Measurements from ENCODE around the gene GMEB2.

GMEB2 gene

DNA sequence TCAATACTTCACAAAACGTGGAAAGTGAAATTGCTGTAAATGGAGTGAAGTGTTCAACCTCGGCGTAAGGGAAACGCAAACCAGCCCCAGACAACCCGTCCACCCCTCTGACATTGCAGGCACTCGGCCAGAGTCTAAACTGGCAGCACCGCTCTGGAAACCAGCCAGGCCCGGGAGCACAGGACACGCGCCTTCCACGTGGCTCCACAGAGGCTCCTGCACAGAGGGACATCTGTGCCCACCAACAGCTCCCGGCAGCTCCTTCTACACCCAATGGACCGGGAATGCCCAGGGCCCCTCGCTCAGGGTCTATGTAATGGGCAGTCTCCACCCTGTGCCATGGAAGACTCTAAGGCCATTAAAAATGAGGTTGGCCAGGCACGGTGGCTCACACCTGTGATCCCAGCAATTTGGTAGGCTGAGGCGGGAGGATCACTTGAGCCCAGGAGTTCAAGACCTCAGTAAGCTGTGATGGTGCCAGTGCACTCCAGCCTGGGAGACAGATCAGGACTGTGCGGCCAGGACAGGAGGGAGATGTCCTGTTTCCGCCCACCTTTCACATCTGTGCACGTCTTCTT, 49.5 kb downstream of the GMEB2 start:
- no peak for DNase-seq (ENCODE audit: extremely low spot score)
- CTCF ChIA-PET: interaction anchor here (2.5 kb wide), 1 partner anchor 40 kb away, joined by 7 read pairs; the partner anchor contains the start of gene PTK6
- POLR2A ChIA-PET: no interaction called here
- TF ChIP-seq, protein P1, sequence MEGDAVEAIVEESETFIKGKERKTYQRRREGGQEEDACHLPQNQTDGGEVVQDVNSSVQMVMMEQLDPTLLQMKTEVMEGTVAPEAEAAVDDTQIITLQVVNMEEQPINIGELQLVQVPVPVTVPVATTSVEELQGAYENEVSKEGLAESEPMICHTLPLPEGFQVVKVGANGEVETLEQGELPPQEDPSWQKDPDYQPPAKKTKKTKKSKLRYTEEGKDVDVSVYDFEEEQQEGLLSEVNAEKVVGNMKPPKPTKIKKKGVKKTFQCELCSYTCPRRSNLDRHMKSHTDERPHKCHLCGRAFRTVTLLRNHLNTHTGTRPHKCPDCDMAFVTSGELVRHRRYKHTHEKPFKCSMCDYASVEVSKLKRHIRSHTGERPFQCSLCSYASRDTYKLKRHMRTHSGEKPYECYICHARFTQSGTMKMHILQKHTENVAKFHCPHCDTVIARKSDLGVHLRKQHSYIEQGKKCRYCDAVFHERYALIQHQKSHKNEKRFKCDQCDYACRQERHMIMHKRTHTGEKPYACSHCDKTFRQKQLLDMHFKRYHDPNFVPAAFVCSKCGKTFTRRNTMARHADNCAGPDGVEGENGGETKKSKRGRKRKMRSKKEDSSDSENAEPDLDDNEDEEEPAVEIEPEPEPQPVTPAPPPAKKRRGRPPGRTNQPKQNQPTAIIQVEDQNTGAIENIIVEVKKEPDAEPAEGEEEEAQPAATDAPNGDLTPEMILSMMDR (IDR thresholded peaks at IDR 0.05; ENCODE audit: control extremely low read depth, extremely low read depth, low read depth, missing control alignments): no peak

DNA sequence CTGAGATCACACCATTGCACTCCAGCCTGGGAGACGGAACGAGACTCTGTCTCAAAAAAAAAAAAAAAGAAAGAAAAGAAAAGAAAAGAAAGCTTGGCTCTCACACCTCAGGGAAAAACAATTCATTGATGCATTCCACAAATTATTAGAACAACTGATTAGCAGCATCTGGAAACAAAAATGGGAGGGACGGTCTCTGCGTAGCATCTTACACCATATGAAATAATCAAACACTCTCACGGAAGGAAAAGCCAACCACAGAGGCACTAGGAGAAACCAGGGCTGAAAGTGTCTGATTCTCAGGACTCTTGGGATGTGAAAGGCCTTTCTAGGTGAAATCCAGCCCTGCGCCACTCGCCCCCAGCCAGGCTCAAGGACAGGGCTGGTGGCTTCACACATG, 50.6 kb downstream of the GMEB2 start:
- ChIA-PET POLR2A (interaction anchor here (0.6 kb wide), 1 partner anchor 34 kb away, joined by 3 read pairs; no protein-coding TSS in a partner anchor), CTCF (no interaction called here)
- TF ChIP-seq, protein P1 (IDR thresholded peaks at IDR 0.05; ENCODE audit: control extremely low read depth, extremely low read depth, low read depth, missing control alignments): no peak
- DNase-seq (ENCODE audit: extremely low spot score): no peak

DNA sequence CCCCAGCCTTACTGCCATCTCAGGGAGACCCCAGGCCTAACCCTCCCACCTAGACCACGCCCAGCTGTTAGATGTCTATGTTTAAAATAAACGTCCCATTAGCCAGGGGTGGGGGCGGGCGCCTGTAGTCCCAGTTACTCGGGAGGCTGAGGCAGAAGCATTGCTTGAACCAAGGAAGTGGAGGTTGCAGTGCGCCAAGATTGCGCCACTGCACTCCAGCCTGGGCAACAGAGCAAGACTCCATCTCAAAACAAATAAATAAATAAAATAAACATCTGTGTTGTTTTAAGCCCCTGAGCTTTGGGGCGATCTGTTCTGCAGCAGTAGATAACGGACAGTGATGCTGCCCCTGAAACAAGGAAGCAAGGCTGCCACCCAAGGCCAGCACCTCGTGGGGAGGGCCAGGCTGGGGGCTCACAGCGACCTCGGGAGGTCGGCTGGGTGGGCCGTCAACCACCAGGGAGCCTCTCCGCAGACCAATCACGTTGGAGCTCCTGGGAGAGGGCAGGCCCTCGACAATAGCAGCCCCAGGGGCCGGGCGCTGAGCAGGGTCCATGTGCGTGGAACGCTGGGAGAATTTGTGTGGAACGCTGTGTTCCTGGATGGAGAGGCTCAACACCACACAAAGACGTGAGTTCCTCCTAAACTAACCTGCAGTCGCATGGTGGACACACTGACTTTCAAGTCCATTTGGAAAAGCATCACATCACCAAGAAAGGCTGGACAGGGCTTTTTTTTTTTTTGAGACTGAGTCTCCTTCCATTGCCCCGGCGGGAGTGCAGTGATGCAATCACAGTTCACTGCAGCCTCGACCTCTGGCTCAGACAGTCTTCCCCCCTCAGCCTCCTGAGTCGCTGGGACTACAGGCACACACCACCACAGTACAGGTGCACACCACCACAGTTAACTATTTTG, 51.8 kb downstream of the GMEB2 start:
- POLR2A ChIA-PET: no interaction called here
- TF ChIP-seq, protein P1 (IDR thresholded peaks at IDR 0.05; ENCODE audit: control extremely low read depth, extremely low read depth, low read depth, missing control alignments): no peak
- CTCF ChIA-PET: interaction anchor here (1.0 to 3.0 kb wide), 3 partner anchors 13 to 79 kb away, joined by 3 to 19 read pairs (median 3); partner anchors contain the start of gene PTK6
- DNase-seq (ENCODE audit: extremely low spot score): no peak

DNA sequence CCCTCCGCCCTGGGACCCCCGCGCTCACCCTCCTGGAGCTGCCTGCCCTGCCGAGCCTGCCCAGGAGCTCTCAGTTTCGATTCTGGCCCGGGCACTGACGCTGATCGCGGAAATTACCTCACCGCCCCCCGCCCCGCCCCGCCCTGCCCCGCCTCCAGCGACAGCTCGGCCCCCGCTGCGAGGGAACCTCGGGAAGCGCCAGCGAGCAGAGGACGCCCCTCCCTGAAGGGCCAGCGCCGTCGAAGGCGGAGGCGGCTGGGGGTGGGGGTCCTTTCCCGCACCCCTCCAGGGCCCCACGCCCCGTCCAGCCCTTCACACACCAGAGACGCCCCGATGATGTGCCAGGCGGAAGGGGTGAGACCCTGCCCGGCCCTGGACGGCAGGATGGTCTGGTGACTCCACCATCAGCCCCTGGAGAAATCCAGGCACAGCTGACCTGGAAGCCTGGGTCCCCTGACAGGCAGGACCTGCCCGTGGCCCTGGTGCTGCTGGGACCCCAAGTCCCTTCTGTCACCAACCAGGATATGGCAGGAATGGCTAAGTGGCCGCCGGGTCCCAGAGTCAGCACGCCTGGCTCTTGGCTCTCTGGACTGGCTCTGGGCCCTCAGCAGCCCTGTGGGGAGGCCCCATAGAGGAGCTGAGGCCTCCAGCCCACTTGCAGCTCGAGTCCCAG, 52.6 kb downstream of the GMEB2 start, which contains the start of gene HELZ2:
HELZ2 (minus strand) TSS at position 84 of the 673 bp plus-strand sequence. CDS start 1,854 bp downstream, outside the sequence.
- ChIA-PET CTCF (interaction anchor here (0.9 to 3.0 kb wide), 4 partner anchors 14 to 118 kb away, joined by 3 to 19 read pairs (median 3); partner anchors contain the start of gene PTK6), POLR2A (interaction anchor here (0.6 kb wide), 3 partner anchors 14 to 87 kb away, joined by 3 to 4 read pairs (median 3); no protein-coding TSS in a partner anchor)
- DNase-seq (ENCODE audit: extremely low spot score): peak; percentile 90
- TF ChIP-seq, protein P1 (IDR thresholded peaks at IDR 0.05; ENCODE audit: control extremely low read depth, extremely low read depth, low read depth, missing control alignments): no peak

DNA sequence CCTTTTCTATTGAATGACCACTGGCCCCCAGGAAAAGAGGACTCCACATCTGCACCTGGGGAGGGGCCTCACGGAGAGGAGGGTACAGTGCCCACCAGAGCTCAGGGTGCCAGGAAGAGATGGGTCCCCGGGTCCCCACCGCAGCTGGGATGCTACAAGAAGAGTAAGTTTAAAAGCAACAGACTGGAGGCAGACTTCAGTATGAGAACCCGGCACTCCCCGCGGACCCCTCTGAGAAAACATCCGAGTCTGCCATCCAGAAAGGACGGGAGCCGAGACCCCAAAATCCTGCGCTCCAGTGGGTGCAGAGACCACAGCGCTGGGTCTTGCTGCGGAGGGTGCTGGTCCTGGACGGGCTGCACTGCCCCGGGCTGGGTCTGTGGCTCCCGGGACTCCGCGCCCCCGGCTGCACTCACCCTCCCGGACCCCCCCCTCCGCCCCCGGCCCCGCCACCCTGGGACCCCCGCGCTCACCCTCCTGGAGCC, 53.2 kb downstream of the GMEB2 start:
- DNase-seq (ENCODE audit: extremely low spot score): no peak
- TF ChIP-seq, protein P1 (IDR thresholded peaks at IDR 0.05; ENCODE audit: control extremely low read depth, extremely low read depth, low read depth, missing control alignments): no peak
- ChIA-PET POLR2A (interaction anchor here (0.6 kb wide), 3 partner anchors 14 to 88 kb away, joined by 3 to 4 read pairs (median 3); no protein-coding TSS in a partner anchor), CTCF (interaction anchor here (0.9 to 3.0 kb wide), 3 partner anchors 36 to 118 kb away, joined by 3 to 19 read pairs (median 3); partner anchors contain the start of gene PTK6)
